Caco-2 (cell line): ENCODE measurements around the gene SLC25A41. TPM values are rescaled to one million over a fixed set of nuclear protein-coding genes. Genes with fewer than 3 reads are reported as not detected.

Source experiments
- BruUV-seq: library from RNA; stranded (reverse); fragments of 400-500 nt; replicated peaks from 2 replicates; lab custom pipeline; 2021; lab: Mats Ljungman, UMichigan
- CTCF ChIA-PET: fragments of 300-600 bp; sonication (Branson Sonifier 250); formaldehyde crosslinking; loops from one replicate; lab custom pipeline; 2022; ENCODE audit warnings: antibody characterized with exemption; lab: Charles Lee
- POLR2A ChIA-PET: fragments of 300-600 bp; sonication (Branson Sonifier 250); formaldehyde crosslinking; loops from one replicate; lab custom pipeline; 2022; ENCODE audit warnings: antibody characterized with exemption; lab: Charles Lee
- DNase-seq, 2 experiments: peaks; one replicate each; pipeline versions ENCODE4 v3.0.0 to v3.0.0-alpha.2; 2020 to 2022
- H3K27me3 ChIP-seq: replicated peaks from 2 replicates; pipeline ENCODE4 v1.6.0; 2011; ENCODE audit warnings: low read length; ENCODE audit not compliant: control insufficient read depth, insufficient read depth
- H3K36me3 ChIP-seq: 2 replicates; pipeline ENCODE4 v1.5.1; 2011; ENCODE audit warnings: low read length; ENCODE audit not compliant: control insufficient read depth, insufficient read depth
- H3K4me1 ChIP-seq: fragments of 250-450 bp; sonication (Bioruptor Pico); 2 replicates; pipeline ENCODE4 v1.5.1; 2020; ENCODE audit warnings: mild to moderate bottlenecking
- H3K4me3 ChIP-seq: 2 replicates; pipeline ENCODE4 v1.5.1; 2011; ENCODE audit warnings: low read depth, mild to moderate bottlenecking, control low read depth, low read length
- H3K9me3 ChIP-seq: fragments of 250-450 bp; sonication (Bioruptor Pico); 2 replicates; pipeline ENCODE4 v1.5.1; 2020; ENCODE audit warnings: mild to moderate bottlenecking, moderate library complexity
- H3K27ac Mint-ChIP-seq: one replicate; pipeline ENCODE4 v1.8.0; 2022; ENCODE audit warnings: mixed read lengths; ENCODE audit not compliant: unreplicated experiment
- H3K27me3 Mint-ChIP-seq: one replicate; pipeline ENCODE4 v1.8.0; 2022; ENCODE audit warnings: mixed read lengths; ENCODE audit not compliant: insufficient read depth, unreplicated experiment
- H3K36me3 Mint-ChIP-seq: one replicate; pipeline ENCODE4 v1.8.0; 2022; ENCODE audit warnings: mild to moderate bottlenecking, mixed read lengths; ENCODE audit not compliant: insufficient read depth, unreplicated experiment
- H3K4me1 Mint-ChIP-seq: one replicate; pipeline ENCODE4 v1.8.0; 2022; ENCODE audit warnings: low read depth, mixed read lengths; ENCODE audit not compliant: unreplicated experiment
- H3K4me3 Mint-ChIP-seq: one replicate; pipeline ENCODE4 v1.8.0; 2022; ENCODE audit warnings: mild to moderate bottlenecking, moderate library complexity, mixed read lengths; ENCODE audit not compliant: unreplicated experiment
- H3K9me3 Mint-ChIP-seq: one replicate; pipeline ENCODE4 v1.8.0; 2022; ENCODE audit warnings: mixed read lengths; ENCODE audit not compliant: unreplicated experiment
- intact Hi-C: fragments of 100-400 bp; cut with micrococcal nuclease; formaldehyde crosslinking; loops from one replicate; pipeline ENCODE4 v1.10.0; 2022; ENCODE audit not compliant: unreplicated experiment
- total RNA-seq: library from RNA; stranded (reverse); gene quantifications from 2 replicates; pipeline ENCODE4 v1.2.3, GENCODE V29; 2022
- TF ChIP-seq, protein P1 (sequence below), 2 experiments: fragments of 200-600 bp in 1 of 2; IDR thresholded peaks; 1 replicate in 1 of 2; 2 replicates in 1 of 2; pipeline versions ENCODE4 v1.5.1 to v1.8.0; 2011 to 2022; ENCODE audit warnings: antibody characterized with exemption in 1 of 2, control low read depth in 1 of 2, inconsistent platforms in 1 of 2, low read depth in 1 of 2, low read length in 1 of 2, mild to moderate bottlenecking in 1 of 2, moderate library complexity in 1 of 2; ENCODE audit not compliant: insufficient read depth in 1 of 2, severe bottlenecking in 1 of 2, unreplicated experiment in 1 of 2

SLC25A41 gene
- total RNA-seq, 1 experiment from 2014 or later, result not detected

DNA sequence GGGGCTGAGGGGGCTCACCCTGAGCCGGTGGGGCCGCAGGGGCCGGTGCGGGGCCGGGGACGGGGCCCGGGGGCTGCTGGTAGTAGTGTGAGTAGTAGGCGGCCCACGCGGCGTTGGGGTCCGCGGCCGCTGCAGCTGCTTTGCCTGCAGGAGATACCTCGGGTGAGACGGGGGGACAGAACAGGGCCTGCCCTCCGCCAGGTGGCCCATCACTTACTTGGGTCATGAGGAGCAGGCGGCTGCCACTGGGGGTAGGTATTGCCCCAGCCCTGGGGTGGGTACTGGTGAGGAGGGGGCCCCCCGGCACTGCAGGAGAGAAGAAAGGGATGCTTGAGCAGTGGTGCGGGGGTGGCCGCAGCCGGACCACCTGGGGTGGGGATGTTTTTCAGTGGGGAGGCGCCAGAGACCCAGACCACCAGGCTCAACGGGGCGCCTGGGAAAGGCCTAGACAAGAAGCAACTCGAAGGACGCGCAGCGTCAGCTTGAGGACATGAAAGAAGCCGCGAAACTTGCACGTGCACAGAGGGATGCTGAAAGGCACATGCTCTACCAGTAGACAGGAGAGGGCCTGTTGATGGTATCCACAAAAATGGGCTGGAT is 17.9 kb downstream of the SLC25A41 start:
- intact Hi-C loops, result no loop called here
- no TSS peak for BruUV-seq
- no peak overlapping the region for H3K4me3 ChIP-seq
- H3K36me3 Mint-ChIP-seq, result peaks cover 86% of the 10 kb centered on the region
- H3K9me3 ChIP-seq, result no peaks in the 10 kb centered on the region
- ChIA-PET POLR2A (no interaction called here), CTCF (no interaction called here)
- DNase-seq, result no peak
- no peaks in the 10 kb centered on the region for H3K4me1 ChIP-seq
- TF ChIP-seq, protein P1, sequence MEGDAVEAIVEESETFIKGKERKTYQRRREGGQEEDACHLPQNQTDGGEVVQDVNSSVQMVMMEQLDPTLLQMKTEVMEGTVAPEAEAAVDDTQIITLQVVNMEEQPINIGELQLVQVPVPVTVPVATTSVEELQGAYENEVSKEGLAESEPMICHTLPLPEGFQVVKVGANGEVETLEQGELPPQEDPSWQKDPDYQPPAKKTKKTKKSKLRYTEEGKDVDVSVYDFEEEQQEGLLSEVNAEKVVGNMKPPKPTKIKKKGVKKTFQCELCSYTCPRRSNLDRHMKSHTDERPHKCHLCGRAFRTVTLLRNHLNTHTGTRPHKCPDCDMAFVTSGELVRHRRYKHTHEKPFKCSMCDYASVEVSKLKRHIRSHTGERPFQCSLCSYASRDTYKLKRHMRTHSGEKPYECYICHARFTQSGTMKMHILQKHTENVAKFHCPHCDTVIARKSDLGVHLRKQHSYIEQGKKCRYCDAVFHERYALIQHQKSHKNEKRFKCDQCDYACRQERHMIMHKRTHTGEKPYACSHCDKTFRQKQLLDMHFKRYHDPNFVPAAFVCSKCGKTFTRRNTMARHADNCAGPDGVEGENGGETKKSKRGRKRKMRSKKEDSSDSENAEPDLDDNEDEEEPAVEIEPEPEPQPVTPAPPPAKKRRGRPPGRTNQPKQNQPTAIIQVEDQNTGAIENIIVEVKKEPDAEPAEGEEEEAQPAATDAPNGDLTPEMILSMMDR (IDR thresholded peaks at IDR 0.05; ENCODE audit: insufficient read depth in 1 of 2, low read depth in 1 of 2, low read length in 1 of 2, severe bottlenecking in 1 of 2, unreplicated experiment in 1 of 2), result no peak
- H3K4me3 Mint-ChIP-seq, result no peak overlapping the region
- H3K9me3 Mint-ChIP-seq, result no peaks in the 10 kb centered on the region
- H3K27ac Mint-ChIP-seq, result no peak overlapping the region
- H3K27me3 Mint-ChIP-seq, result no peaks in the 10 kb centered on the region
- H3K36me3 ChIP-seq, result peaks cover 5% of the 10 kb centered on the region
- peaks cover 5% of the 10 kb centered on the region for H3K4me1 Mint-ChIP-seq
- no peaks in the 10 kb centered on the region for H3K27me3 ChIP-seq

DNA sequence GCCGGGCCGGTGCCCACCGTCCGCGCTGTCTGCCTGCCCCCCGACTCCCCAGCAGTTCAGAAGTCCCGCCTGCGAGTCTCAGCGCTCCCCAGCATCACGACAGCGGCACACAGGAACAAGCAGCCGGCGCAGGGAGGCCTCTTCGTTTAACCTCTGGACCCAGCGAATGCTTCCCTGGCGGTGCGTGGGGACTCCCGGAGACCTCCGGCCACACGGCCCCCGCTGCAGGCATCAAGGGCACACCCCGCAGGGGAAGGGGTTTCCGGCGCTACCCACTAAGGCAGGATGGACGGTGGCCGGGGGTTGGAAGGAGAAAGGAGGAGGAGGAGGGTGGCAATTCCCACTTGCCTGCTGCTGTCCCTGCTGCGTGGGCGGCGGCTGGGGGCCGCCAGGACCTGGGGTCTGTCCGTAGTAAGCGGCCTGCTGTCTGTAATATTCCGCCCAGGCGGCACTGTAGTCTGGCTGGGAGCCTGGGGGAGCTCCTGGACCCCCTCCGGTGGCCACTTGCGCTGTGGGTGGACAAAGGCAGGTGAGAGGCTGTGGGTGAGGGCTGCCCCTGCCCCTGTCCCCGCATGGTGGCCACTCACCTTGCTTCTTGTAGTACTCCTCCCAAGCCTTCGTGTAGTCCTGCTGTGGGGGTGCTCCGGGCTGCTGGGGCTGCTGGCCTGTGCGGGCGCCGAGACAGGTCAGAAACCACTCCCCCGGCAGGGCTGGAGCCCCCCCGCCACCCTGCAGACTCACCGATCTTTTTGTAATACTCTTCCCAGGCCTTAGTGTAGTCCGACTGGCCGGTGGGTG is 18.6 kb downstream of the SLC25A41 start:
- peaks cover 5% of the 10 kb centered on the region for H3K36me3 ChIP-seq
- H3K9me3 Mint-ChIP-seq, result no peaks in the 10 kb centered on the region

More for the DNA sequence above, 18.6 kb downstream of the SLC25A41 start:
- Mint-ChIP-seq H3K36me3 (peaks cover 79% of the 10 kb centered on the region), H3K27ac (no peak overlapping the region), H3K4me1 (peaks cover 5% of the 10 kb centered on the region), H3K27me3 (no peaks in the 10 kb centered on the region), H3K4me3 (no peak overlapping the region)
- Histone ChIP-seq H3K27me3 (no peaks in the 10 kb centered on the region), H3K9me3 (no peaks in the 10 kb centered on the region), H3K4me1 (no peaks in the 10 kb centered on the region), H3K4me3 (no peak overlapping the region)
- TF ChIP-seq, protein P1 (IDR thresholded peaks at IDR 0.05; ENCODE audit: insufficient read depth in 1 of 2, low read depth in 1 of 2, low read length in 1 of 2, severe bottlenecking in 1 of 2, unreplicated experiment in 1 of 2), result no peak
- intact Hi-C loops, result no loop called here
- DNase-seq, result peak in 1 of 2 experiments; percentile 32
- no TSS peak for BruUV-seq
- CTCF ChIA-PET, result interaction anchor here (0.6 kb wide), 1 partner anchor 12 kb away, joined by 3 read pairs; no protein-coding TSS in a partner anchor
- POLR2A ChIA-PET, result no interaction called here
